SKM-1 (cell line): ENCODE results near the gene MAP7D1.
"Not testable (repeated sequence)": the region's sequence is repeated elsewhere in the genome, so short reads cannot be mapped to it uniquely, and the experiment has no call there.

Experiments
- DNase-seq: peaks from one replicate; lab custom pipeline; 2025; ENCODE audit not compliant: unreplicated experiment; lab: John Stamatoyannopoulos, UW

The MAP7D1 gene

GRCh38 chr1:36166938-36167905, 11.3 kb downstream of the MAP7D1 start:
- DNase-seq: no peak

GRCh38 chr1:36168514-36168913, 12.6 kb downstream of the MAP7D1 start:
- DNase-seq: no peak

- DNase-seq: no peak
These were observed 14.9 kb downstream of the MAP7D1 start for GRCh38 chr1:36170643-36171412.

- DNase-seq: no peak
These were observed 16.2 kb downstream of the MAP7D1 start for GRCh38 chr1:36172017-36172747.

- no peak for DNase-seq
These were observed 17.0 kb downstream of the MAP7D1 start for GRCh38 chr1:36172983-36173382.

GRCh38 chr1:36174713-36175112, 18.8 kb downstream of the MAP7D1 start:
- DNase-seq: no peak

GRCh38 chr1:36175137-36176095, 19.5 kb downstream of the MAP7D1 start:
- DNase-seq: no peak

- DNase-seq: no peak
These were observed 20.4 kb downstream of the MAP7D1 start for GRCh38 chr1:36176106-36176949.

- no peak for DNase-seq
These were observed 21.9 kb downstream of the MAP7D1 start for GRCh38 chr1:36177589-36178431.

GRCh38 chr1:36178471-36179219, 22.7 kb downstream of the MAP7D1 start:
- no peak for DNase-seq

GRCh38 chr1:36179220-36179600, 23.2 kb downstream of the MAP7D1 start:
- no peak for DNase-seq

- DNase-seq: no peak
These were observed 26.8 kb downstream of the MAP7D1 start for GRCh38 chr1:36182734-36183133.

- DNase-seq: no peak
These were observed 27.4 kb downstream of the MAP7D1 start for GRCh38 chr1:36183309-36183856.

- peak; percentile 77 for DNase-seq
These were observed 32.0 kb downstream of the MAP7D1 start for GRCh38 chr1:36187800-36188593.

GRCh38 chr1:36196805-36197204, 40.8 kb downstream of the MAP7D1 start:
- DNase-seq: not testable (repeated sequence)

GRCh38 chr1:36198641-36199040, 42.7 kb downstream of the MAP7D1 start:
- DNase-seq: no peak
